Iris pigment epithelial cell (primary cell): ENCODE results near the gene CAGE1.

Source experiments
- DNase-seq: peaks from one replicate; pipeline ENCODE4 v3.0.0-alpha.2; 2011; ENCODE audit warnings: low read depth

The CAGE1 gene

DNA sequence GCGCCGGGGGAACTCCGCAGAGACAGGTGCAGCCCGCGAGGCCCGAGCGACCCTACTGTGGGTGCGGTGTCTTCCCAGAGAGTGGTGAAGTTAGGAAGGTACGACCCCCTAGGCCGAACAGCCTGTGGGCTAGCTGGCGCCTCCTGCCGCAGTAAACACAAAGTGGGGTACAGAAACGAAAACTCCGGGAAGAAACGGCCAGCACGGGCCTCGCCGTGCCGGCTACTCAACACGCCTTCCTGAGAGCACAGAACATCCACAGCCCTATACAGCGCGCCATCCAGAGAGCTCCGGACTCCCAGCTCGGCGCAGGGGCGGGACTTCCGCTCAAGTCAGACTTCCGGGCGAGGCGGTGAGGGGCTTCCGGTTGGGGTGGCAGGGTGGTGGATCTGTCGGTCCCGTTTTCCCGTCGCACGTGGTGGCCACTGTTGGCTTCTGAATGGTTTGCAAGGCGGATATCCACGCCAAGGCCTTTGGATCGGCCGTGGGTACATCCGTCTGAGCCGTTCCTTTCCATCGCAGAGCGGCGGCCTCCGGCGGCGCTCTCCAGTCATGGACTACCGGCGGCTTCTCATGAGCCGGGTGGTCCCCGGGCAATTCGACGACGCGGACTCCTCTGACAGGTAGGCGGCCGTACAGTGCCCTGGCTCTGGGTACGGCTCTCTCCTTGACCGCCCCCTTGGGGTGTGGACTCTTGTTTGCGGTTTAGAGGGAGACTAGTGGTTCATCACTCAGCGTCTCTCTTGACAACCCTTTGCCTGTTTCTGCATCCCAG is at the start of gene CAGE1, which contains the start of gene RIOK1:
CAGE1 (minus strand) TSS at position 292 of the 775 bp plus-strand sequence. CDS start 2,569 bp downstream, outside the sequence.
RIOK1 (plus strand) TSS at position 358 of the 775 bp plus-strand sequence; CDS start at position 553, 195 bp downstream.
- DNase-seq, result peak; percentile 98

GRCh38 chr6:7439228-7439627 is 49.7 kb upstream of the CAGE1 start:
- no peak for DNase-seq

GRCh38 chr6:7438011-7438410 is 48.5 kb upstream of the CAGE1 start:
- no peak for DNase-seq

DNA sequence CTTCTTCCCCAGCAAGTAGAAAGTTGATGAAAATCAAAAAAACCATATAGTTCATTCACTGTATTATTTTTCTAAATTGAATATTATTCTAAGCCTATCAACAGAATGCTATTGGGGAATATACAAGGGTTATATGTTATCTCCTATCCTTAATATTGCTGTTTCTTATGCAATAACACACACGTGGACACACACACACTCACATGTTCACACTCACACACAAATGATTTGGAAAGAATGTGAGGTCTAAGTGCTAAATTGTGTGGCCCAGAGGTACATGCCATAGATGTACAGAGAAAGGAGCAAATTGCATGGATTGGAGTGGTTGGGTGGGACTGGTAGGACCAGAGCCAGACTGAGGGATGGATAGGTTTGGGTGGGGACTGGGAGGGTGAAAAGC is 45.1 kb upstream of the CAGE1 start:
- no peak for DNase-seq

- no peak for DNase-seq
Observed at GRCh38 chr6:7433121-7433617, 43.6 kb upstream of the CAGE1 start.

DNA sequence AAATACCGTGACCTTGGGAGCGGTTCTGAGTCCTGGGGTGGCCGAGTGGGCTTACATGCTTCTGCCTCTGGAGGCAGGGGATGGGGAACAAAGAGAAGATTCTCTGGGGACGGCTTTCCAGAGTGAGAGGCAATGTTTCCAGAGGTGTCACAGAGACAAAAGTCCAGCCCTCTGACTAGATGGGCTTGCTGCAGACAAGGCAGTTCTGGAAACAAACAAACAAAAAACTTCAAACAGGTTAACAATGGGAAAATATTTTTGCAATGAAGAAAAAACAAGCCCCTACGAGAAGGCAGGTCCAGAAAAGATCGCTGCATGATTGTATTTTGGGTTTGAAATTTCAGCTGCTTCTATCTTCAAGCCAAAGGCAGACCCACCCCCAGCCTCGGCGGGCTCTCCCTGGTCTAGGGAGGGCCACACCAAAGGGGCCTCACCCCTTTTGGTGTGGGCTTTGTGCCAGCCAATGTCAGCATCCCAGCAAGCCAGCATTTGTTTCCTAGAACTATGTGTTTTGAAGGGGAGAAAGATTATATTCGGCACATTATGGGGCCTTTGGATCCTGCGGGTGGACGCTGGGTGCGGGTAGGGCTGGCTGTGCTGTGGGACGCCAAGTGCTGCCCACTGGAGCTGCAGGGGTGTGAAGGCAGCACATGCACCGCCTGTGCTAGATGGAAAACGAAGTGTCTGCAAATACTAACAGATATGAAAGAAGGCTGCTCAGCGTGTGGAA is 43.0 kb upstream of the CAGE1 start:
- DNase-seq, result no peak

GRCh38 chr6:7431674-7432390 is 42.3 kb upstream of the CAGE1 start:
- peak; percentile 33 for DNase-seq

DNA sequence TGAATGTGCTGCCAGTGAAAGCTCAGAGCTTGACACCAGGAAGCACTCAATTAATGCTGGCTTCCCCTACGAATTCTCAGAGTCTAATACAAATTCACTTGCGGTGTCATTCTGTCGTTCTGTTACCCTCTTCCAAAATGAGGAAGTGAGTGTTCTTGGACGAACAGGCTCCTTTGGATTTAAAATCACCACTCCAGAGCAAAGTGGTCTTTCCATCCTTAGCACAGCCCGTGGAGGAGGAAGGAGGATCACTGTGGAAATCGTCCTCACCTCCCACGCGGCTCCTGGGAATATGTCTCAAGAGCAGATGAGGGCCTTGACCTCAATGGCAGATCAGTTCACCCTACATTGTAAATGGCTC is 41.8 kb upstream of the CAGE1 start:
- no peak for DNase-seq

- DNase-seq, result no peak
Observed at GRCh38 chr6:7426447-7427169, 37.1 kb upstream of the CAGE1 start.

GRCh38 chr6:7425808-7426190 is 36.3 kb upstream of the CAGE1 start:
- no peak for DNase-seq

GRCh38 chr6:7424967-7425807 is 35.6 kb upstream of the CAGE1 start:
- DNase-seq, result peak; percentile 31

DNA sequence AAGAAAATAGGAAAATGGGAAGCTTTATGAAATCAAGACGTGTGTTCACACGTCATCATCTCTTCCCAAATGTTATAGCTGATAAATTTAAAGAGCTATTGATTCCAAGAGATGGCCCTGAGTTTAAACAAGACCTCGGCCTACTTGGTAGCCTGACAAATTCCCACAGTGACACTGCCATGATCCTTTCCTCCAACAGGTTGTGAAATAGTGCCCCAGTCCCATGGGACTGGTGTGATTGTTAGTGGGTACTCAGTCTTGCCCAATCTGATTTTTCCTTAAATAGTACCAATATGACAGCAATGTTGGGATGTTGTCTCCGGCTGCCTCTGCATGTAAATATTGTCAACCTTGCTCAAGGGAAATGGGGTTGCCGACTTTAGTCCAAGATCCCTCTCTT is 34.5 kb upstream of the CAGE1 start:
- no peak for DNase-seq

GRCh38 chr6:7421066-7421465 is 31.5 kb upstream of the CAGE1 start:
- DNase-seq, result no peak

- peak; percentile 61 for DNase-seq
Observed at GRCh38 chr6:7419065-7419464, 29.5 kb upstream of the CAGE1 start.

DNA sequence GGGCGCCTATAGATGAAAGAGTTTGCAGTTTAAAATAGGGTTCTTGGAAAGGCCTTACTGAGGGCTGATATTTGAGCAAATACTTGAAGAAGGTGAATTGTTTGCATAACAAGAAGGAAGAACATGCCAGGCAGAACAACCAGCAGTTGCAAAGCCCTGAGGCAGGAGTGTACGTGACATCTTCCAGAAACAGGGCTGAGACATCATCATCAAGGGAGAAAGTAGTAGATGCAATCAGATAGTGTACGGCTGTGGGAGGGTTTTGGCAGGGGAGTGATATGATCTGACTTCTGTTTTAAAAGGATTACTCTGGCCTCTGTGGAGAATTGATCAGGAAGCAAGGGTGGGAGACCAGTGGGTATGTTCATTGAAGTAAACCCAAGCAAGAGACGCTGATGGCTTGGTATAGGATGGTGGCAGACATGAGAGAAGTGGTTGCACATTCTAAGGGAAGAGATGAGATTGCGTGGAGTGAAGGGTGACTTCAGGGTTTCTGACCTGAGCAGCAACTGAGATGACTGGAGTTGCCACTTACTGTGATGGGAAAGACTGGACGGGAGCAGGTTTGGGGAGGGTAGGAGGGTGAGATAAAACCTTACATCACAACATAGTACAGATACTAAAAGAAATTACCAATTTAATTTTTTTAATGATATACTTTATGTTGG is 28.8 kb upstream of the CAGE1 start:
- no peak for DNase-seq

DNA sequence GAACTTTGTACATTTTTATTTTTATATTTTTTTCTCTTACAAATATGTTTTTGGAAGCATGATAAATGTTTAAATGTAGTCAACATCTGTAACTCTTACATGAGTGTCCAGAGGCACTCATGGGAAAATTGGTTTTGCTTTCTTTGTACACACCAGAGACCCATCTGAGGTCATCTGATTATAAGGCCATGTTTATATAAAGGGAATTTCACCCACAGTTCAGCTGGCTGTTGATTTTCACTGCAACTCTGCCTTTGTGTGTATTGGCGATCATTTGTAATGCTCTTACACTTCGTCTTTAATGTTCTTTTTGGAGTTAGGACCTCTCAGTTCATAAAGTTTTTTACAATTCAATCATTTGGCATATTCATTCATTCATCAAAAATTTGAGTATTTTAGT is 28.1 kb upstream of the CAGE1 start:
- peak; percentile 15 for DNase-seq

GRCh38 chr6:7414811-7415210 is 25.3 kb upstream of the CAGE1 start:
- DNase-seq, result peak; percentile 96

GRCh38 chr6:7413151-7413823 is 23.7 kb upstream of the CAGE1 start:
- DNase-seq, result peak; percentile 6

DNA sequence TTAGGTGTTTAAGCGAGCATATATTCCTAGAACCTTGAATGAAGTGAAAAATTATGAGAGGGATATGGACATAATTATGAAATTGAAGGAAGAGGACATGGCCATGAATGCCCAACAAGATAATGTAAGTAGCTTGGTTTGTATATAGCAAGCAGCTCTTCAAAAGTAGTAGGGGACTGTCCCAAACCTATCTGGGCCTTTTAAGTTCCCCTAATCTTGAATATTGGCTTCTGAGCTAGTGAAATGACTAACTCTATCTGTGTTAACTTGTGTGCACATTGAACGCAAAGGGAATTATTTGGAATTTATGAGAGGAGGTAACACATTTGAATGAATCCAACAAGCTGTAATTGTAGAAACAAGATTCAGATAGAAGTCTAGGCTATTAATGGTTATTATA is 21.8 kb upstream of the CAGE1 start:
- no peak for DNase-seq

DNA sequence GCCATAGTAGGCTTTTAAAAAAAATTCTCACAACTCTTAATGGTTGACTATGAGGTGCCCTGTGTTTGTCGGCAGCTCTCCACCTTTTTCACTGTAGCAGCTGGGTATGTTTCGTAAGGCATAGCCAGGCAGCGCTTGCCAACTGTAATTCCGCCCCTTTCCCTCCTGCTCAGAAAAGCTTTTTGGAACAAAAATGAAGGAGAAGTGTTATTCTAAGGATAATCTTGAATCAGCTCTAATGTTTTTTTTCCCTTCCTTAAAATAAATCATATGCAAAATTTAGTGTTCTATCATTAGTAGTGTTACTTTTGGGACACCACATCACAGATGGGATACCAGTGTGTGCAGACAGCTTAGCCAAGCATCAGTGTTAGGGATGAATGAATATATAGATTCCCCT is 21.3 kb upstream of the CAGE1 start:
- no peak for DNase-seq
